Thoracic aorta (tissue), 2 donors: ENCODE data around the gene OMP. TPM values are rescaled to one million over a fixed set of nuclear protein-coding genes. Genes with fewer than 3 reads are reported as not detected.

Source experiments
- ATAC-seq: fragments of 150-250 bp; one replicate; pipeline ENCODE4 v1.8.0; 2017; ENCODE audit warnings: low read depth; ENCODE audit not compliant: insufficient number of reproducible peaks, low FRiP score
- DNase-seq: peaks from one replicate; pipeline ENCODE4 v3.0.0-alpha.2; 2020; ENCODE audit warnings: low spot score
- H3K27ac ChIP-seq, 2 donors: fragments of 200-600 bp; sonication (generic); 1 replicate in 1 of 2; 2 replicates in 1 of 2; pipeline ENCODE4 v1.5.1; 2016; ENCODE audit warnings: mild to moderate bottlenecking in 2 of 2, moderate library complexity in 2 of 2
- H3K27me3 ChIP-seq: fragments of 200-600 bp; sonication (generic); replicated peaks from 2 replicates; pipeline ENCODE4 v1.6.0; 2016; ENCODE audit warnings: mild to moderate bottlenecking; ENCODE audit not compliant: insufficient read depth
- H3K36me3 ChIP-seq: fragments of 200-600 bp; sonication (generic); one replicate; pipeline ENCODE4 v1.5.1; 2016
- H3K4me1 ChIP-seq, 2 donors: fragments of 200-600 bp; sonication (generic); 1 replicate in 1 of 2; 2 replicates in 1 of 2; pipeline versions ENCODE4 v1.5.1 to v1.6.0; 2016; ENCODE audit warnings: low read depth in 2 of 2, mild to moderate bottlenecking in 1 of 2; ENCODE audit not compliant: control insufficient read depth in 1 of 2
- H3K4me3 ChIP-seq: fragments of 200-600 bp; sonication (generic); 2 replicates; pipeline ENCODE4 v1.5.1; 2016; ENCODE audit warnings: mild to moderate bottlenecking
- H3K9me3 ChIP-seq: fragments of 200-600 bp; sonication (generic); 2 replicates; pipeline ENCODE4 v1.5.1; 2016
- CTCF ChIP-seq: fragments of 200-600 bp; sonication (generic); IDR thresholded peaks from one replicate; pipeline ENCODE4 v1.5.1; 2019; ENCODE audit warnings: antibody characterized with exemption
- total RNA-seq, 2 donors: library from RNA; depleted of rRNA; stranded (reverse); fragments of >200 nt; gene quantifications; one replicate each; pipeline versions ENCODE4 v1.1.0 to v1.2.3, GENCODE V29; 2016

OMP gene
- total RNA-seq, 2 donors from 2014 or later, result not detected

- ATAC-seq (no peak), DNase-seq (no peak)
- peaks cover 3 to 14% of the 10 kb centered on the region in 2 donors for H3K4me1 ChIP-seq
- H3K9me3 ChIP-seq, result no peaks in the 10 kb centered on the region
- no peaks in the 10 kb centered on the region for H3K27me3 ChIP-seq
- no peak overlapping the region for H3K27ac ChIP-seq
- no peak overlapping the region for H3K4me3 ChIP-seq
- no peaks in the 10 kb centered on the region for H3K36me3 ChIP-seq
- TF ChIP-seq CTCF, result no peak
Measured at GRCh38 chr11:77108436-77108835, 5.8 kb downstream of the OMP start.

- DNase-seq (no peak), ATAC-seq (no peak)
- no peak overlapping the region for H3K4me3 ChIP-seq
- H3K36me3 ChIP-seq, result no peaks in the 10 kb centered on the region
- H3K4me1 ChIP-seq, result peaks cover 3 to 14% of the 10 kb centered on the region in 2 donors
- H3K27ac ChIP-seq, result no peak overlapping the region
- TF ChIP-seq CTCF, result no peak
- H3K9me3 ChIP-seq, result no peaks in the 10 kb centered on the region
- H3K27me3 ChIP-seq, result no peaks in the 10 kb centered on the region
Measured at GRCh38 chr11:77109236-77110019, 6.8 kb downstream of the OMP start.

- Histone ChIP-seq H3K9me3 (no peaks in the 10 kb centered on the region), H3K27me3 (no peaks in the 10 kb centered on the region), H3K36me3 (no peaks in the 10 kb centered on the region), H3K4me1 (peaks cover 3 to 14% of the 10 kb centered on the region in 2 donors), H3K27ac (no peak overlapping the region), H3K4me3 (no peak overlapping the region)
- ATAC-seq (no peak), DNase-seq (no peak)
- no peak for TF ChIP-seq CTCF
Measured at GRCh38 chr11:77110836-77111235, 8.2 kb downstream of the OMP start.

GRCh38 chr11:77111277-77111676, 8.6 kb downstream of the OMP start:
- no peak for TF ChIP-seq CTCF
- ATAC-seq, result no peak
- H3K27ac ChIP-seq, result no peak overlapping the region

GRCh38 chr11:77111946-77112345, 9.3 kb downstream of the OMP start:
- no peak for ATAC-seq
- Histone ChIP-seq H3K27me3 (no peaks in the 10 kb centered on the region), H3K27ac (no peak overlapping the region), H3K4me1 (peaks cover 3 to 10% of the 10 kb centered on the region in 2 donors), H3K4me3 (no peak overlapping the region), H3K36me3 (no peaks in the 10 kb centered on the region), H3K9me3 (no peaks in the 10 kb centered on the region)
- TF ChIP-seq CTCF, result no peak
- DNase-seq, result no peak

More at GRCh38 chr11:77111277-77111676, 8.6 kb downstream of the OMP start:
- Histone ChIP-seq H3K36me3 (no peaks in the 10 kb centered on the region), H3K4me3 (no peak overlapping the region), H3K4me1 (peaks cover 3 to 14% of the 10 kb centered on the region in 2 donors), H3K27me3 (no peaks in the 10 kb centered on the region), H3K9me3 (no peaks in the 10 kb centered on the region)
- no peak for DNase-seq
